ENCODE measurements around the gene POLE3. TPM values are rescaled to one million over a fixed set of nuclear protein-coding genes. Genes with fewer than 3 reads are reported as not detected.
A peak's percentile ranks its signal among the peaks of the same experiment; 100 is the strongest.

POLE3 gene
- total RNA-seq, 1 experiment from 2014 or later = 64.5 TPM

DNA sequence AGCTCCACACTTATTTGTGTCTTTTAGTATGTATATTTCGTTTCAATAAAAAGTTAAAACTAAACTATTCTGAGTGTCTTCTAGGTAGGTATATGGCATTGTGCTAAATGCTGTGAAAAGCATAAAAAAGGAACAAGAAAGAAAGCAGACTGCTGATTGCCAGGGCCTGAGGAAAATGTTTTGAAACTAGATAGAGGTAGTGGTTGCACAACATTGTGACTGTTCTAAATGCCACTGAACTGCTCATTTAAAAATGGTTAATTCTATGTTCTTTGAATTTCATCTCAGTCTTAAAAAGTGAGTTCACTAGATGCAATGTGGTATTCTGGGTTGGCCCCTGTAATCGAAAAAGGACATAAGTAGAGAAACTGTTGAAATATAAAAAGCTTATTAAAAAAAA is 6.8 kb downstream of the POLE3 start:
- TF ChIP-seq, protein P1, sequence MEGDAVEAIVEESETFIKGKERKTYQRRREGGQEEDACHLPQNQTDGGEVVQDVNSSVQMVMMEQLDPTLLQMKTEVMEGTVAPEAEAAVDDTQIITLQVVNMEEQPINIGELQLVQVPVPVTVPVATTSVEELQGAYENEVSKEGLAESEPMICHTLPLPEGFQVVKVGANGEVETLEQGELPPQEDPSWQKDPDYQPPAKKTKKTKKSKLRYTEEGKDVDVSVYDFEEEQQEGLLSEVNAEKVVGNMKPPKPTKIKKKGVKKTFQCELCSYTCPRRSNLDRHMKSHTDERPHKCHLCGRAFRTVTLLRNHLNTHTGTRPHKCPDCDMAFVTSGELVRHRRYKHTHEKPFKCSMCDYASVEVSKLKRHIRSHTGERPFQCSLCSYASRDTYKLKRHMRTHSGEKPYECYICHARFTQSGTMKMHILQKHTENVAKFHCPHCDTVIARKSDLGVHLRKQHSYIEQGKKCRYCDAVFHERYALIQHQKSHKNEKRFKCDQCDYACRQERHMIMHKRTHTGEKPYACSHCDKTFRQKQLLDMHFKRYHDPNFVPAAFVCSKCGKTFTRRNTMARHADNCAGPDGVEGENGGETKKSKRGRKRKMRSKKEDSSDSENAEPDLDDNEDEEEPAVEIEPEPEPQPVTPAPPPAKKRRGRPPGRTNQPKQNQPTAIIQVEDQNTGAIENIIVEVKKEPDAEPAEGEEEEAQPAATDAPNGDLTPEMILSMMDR (conservative IDR thresholded peaks at IDR 0.05) = no peak
- TF ChIP-seq EZH2 (IDR thresholded peaks at IDR 0.05; ENCODE audit: low read depth) = no peak
- Histone ChIP-seq H3K27ac (no peak overlapping the region), H3K36me3 (ENCODE audit: low read depth) (peaks cover 9% of the 10 kb centered on the region), H3F3A (ENCODE audit: insufficient read depth, low read depth) (peaks cover 30% of the 10 kb centered on the region), H3K79me2 (ENCODE audit: low read depth) (peaks cover 8% of the 10 kb centered on the region), H3K27me3 (ENCODE audit: insufficient read depth, low read depth) (no peaks in the 10 kb centered on the region), H2AFZ (no peak overlapping the region), H3K9me3 (ENCODE audit: insufficient read depth, low read depth) (no peaks in the 10 kb centered on the region), H3K4me3 (no peak overlapping the region), H3K4me1 (replicated peaks; ENCODE audit: insufficient read depth) (peaks cover 27% of the 10 kb centered on the region), H3K9me2 (ENCODE audit: insufficient read depth) (no peaks in the 10 kb centered on the region), H4K20me1 (ENCODE audit: insufficient read depth) (no peaks in the 10 kb centered on the region), H3K4me2 (no peak overlapping the region)
- ChIA-PET POLR2A (ENCODE audit: unreplicated experiment) (no interaction called here), CTCF (interaction anchor here (0.7 kb wide), 1 partner anchor 64 kb away, joined by 9 read pairs; the partner anchor contains the start of gene WDR31)
- no peak for DNase-seq
- intact Hi-C loops (cut with micrococcal nuclease; ENCODE audit: unreplicated experiment) = loop anchor here (5.0 kb wide), 2 partner anchors 36 to 179 kb away; no protein-coding TSS in a partner anchor
- BruUV-seq (replicated peaks) = no TSS peak

DNA sequence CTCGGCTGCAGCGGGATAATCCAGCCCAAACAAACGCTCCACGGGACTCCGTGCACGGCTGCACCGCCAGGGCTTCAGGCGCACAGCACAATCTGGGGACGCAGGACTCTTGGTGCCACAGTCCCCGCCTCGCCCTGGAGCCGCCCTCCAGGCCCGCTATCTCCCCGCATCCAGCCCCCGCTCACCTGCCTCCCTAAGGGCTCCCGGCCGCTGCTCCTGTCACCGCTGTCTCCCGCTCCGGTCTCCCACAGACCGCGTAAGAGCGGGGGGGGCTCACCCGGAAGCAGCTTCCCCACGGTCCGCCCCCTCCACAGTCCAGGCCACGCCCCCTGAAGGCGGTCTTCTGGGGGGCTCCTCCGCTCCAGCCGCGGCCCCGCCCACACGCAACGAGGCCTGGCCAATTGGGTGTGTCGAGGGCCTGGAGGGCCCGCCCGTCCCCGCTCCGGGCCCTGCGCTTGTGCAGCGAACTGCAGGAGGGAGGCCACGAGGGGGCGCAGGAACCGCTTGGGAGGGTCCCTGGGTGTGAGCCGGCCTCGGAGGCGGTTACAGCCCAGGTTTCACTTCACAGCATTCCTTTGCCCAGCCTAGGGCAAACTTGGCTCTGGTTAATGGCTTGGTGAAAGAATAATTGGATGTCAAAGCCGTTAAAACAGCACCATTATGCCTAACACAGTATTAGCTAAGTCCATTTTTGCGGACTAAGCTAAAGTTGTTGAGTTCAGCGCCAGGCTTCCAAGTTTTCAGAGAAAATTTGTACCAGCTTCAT is 9.3 kb downstream of the POLE3 start, which contains the start of gene ALAD:
Gene ALAD, minus strand, starts transcription at position 258 of the 766 bp plus-strand sequence. CDS start 7,725 bp downstream, outside the sequence.
- H2AFZ ChIP-seq = peak within 1 kb of the TSS; percentile 93
- H3K9me2 ChIP-seq (ENCODE audit: insufficient read depth) = no peaks in the 10 kb centered on the region
- H3K9me3 ChIP-seq (ENCODE audit: insufficient read depth, low read depth) = no peaks in the 10 kb centered on the region
- POLR2A ChIA-PET (ENCODE audit: unreplicated experiment) = interaction anchor here (0.6 to 1.0 kb wide), 7 partner anchors 9 to 257 kb away, joined by 3 to 8 read pairs (median 5); partner anchors contain the start of genes C9orf43, CDC26, POLE3 and WDR31
- no peaks in the 10 kb centered on the region for H3K36me3 ChIP-seq (ENCODE audit: low read depth)
- intact Hi-C loops (cut with micrococcal nuclease; ENCODE audit: unreplicated experiment) = loop anchor here (1.0 to 5.0 kb wide), 6 partner anchors 19 to 258 kb away; no protein-coding TSS in a partner anchor
- no peaks in the 10 kb centered on the region for H3K79me2 ChIP-seq (ENCODE audit: low read depth)
- H3K4me1 ChIP-seq (replicated peaks; ENCODE audit: insufficient read depth) = peaks cover 32% of the 10 kb centered on the region
- 0 out of 2 replicates have a peak, but pooled peaks cover 7% of the 10 kb centered on the region for H4K20me1 ChIP-seq (ENCODE audit: insufficient read depth)
- BruUV-seq (replicated peaks) = no TSS peak
- CTCF ChIA-PET = interaction anchor here (0.5 to 2.8 kb wide), 4 partner anchors 9 to 62 kb away, joined by 3 to 9 read pairs (median 6); partner anchors contain the start of genes C9orf43, POLE3 and WDR31
- peak within 1 kb of the TSS; percentile 77 for H3K4me2 ChIP-seq
- peak within 1 kb of the TSS; percentile 14; the same call in 1 of the 2 replicates for H3K27ac ChIP-seq
- TF ChIP-seq, protein P1 (conservative IDR thresholded peaks at IDR 0.05) = peak; percentile 89
- no peak for TF ChIP-seq EZH2 (IDR thresholded peaks at IDR 0.05; ENCODE audit: low read depth)
- H3K27me3 ChIP-seq (ENCODE audit: insufficient read depth, low read depth) = no peaks in the 10 kb centered on the region
- peak within 1 kb of the TSS; percentile 75 for H3K4me3 ChIP-seq
- peak; percentile 93 to 100 for DNase-seq
- H3F3A ChIP-seq (ENCODE audit: insufficient read depth, low read depth) = peaks cover 29% of the 10 kb centered on the region

DNA sequence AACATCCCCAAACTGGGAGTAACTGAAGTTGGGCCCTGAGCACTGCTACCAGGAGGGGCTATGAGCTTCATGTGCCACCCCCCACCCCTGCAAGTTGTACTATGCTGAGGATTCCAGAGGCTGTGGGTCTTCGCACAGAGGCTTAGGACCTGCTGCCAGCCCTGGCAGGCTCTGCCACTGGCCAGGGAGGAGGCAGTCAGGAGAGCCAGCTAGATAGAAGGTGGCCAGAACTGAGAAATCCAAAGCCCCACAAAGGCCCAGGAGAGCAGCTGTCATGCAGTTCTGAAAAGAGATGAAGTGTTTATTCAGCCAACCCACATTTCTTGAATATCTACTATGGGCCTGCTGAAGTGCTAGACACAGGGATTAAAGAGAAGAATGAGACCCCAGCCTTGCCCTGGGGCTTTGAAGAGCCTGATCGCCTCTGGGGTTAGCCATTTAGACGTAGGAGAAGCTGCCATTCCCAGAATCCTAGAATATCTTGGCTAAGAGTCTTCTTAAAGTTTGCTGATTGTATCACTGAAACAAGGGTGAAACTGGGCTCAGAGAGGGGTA is 10.8 kb downstream of the POLE3 start:
- peak overlapping the region; percentile 77 for H3K4me2 ChIP-seq
- TF ChIP-seq, protein P1 (conservative IDR thresholded peaks at IDR 0.05) = no peak
- no peak for TF ChIP-seq EZH2 (IDR thresholded peaks at IDR 0.05; ENCODE audit: low read depth)
- ChIA-PET CTCF (interaction anchor here (0.6 to 2.8 kb wide), 3 partner anchors 58 to 160 kb away, joined by 4 to 9 read pairs (median 4); partner anchors contain the start of gene WDR31), POLR2A (ENCODE audit: unreplicated experiment) (interaction anchor here (1.7 kb wide), 1 partner anchor 47 kb away, joined by 6 read pairs; no protein-coding TSS in a partner anchor)
- no peak overlapping the region for H2AFZ ChIP-seq
- no peaks in the 10 kb centered on the region for H3K9me2 ChIP-seq (ENCODE audit: insufficient read depth)
- intact Hi-C loops (cut with micrococcal nuclease; ENCODE audit: unreplicated experiment) = loop anchor here (2.0 to 5.0 kb wide), 3 partner anchors 32 to 259 kb away; no protein-coding TSS in a partner anchor
- no TSS peak for BruUV-seq (replicated peaks)
- no peak for DNase-seq
- no peak overlapping the region for H3K27ac ChIP-seq
- H3K36me3 ChIP-seq (ENCODE audit: low read depth) = no peaks in the 10 kb centered on the region
- H3K79me2 ChIP-seq (ENCODE audit: low read depth) = no peaks in the 10 kb centered on the region
- H4K20me1 ChIP-seq (ENCODE audit: insufficient read depth) = 0 out of 2 replicates have a peak, but pooled peaks cover 7% of the 10 kb centered on the region
- H3K4me1 ChIP-seq (replicated peaks; ENCODE audit: insufficient read depth) = peaks cover 32% of the 10 kb centered on the region
- no peak overlapping the region; the same call in 1 of the 2 replicates for H3K4me3 ChIP-seq
- H3K9me3 ChIP-seq (ENCODE audit: insufficient read depth, low read depth) = no peaks in the 10 kb centered on the region
- no peaks in the 10 kb centered on the region for H3K27me3 ChIP-seq (ENCODE audit: insufficient read depth, low read depth)
- peaks cover 29% of the 10 kb centered on the region for H3F3A ChIP-seq (ENCODE audit: insufficient read depth, low read depth)

Data from PC-9 (cell line).